Measurements from ENCODE around the gene CSF1R.
A peak's percentile ranks its signal among the peaks of the same experiment; 100 is the strongest.

Gene CSF1R

DNA sequence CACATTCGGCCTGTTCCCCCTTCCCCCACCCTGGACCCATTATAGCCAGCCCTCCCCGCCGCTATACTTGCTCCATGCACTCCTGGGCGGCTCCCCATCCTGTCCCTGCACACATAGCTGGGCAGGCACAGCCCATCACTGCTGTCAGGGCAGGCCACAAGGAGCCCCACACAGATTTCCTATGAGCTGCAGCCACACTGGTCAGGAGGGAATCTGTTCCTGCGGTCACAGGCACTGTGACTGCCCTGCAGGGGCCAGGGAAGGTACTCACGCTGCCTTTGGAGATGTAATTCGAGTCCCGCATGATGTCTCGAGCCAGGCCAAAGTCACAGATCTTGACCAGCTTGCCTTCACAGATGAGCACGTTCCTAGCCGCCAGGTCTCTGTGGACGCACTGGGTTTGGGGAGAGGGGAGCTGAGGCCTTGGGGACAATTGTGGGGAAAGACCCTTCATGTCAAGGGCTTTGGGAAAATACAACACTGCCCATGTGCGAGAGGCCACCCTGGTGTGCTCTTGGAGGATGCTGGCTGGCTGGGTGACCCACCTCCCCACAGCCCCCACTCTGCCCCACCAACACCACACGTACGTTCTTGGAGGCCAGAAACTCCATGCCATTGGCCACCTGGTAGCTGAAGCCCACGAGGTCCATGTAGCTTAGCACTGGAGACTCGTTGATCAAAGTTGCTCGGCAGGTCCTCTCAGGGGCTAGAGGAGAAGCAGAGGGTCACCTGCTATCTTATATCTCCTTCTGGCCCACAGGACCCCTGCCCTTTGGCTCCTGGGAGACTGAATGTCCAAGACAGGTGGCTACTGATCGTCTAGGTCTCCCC lies 34.5 kb upstream of the CSF1R start:
- peak; percentile 9 for DNase-seq

DNA sequence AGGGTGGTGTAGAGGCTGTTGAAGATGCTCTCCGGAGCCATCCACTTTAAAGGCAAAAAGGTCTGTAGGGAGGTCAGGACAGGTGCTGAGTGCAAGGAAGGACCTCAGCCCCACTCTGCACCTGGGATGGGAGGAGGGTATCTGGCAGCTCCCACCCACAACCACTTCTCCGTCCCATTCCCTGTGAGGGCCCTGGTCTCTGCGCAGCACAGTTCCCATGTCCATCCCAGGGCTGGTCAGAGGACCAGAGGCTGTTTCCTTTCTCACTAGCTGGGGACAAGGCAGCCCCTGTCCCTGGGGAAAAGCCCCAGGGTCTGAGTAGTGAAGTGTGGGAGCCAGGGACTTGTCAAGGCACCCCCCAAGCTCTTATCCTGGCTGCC lies 33.7 kb upstream of the CSF1R start:
- DNase-seq, result peak; percentile 11

DNA sequence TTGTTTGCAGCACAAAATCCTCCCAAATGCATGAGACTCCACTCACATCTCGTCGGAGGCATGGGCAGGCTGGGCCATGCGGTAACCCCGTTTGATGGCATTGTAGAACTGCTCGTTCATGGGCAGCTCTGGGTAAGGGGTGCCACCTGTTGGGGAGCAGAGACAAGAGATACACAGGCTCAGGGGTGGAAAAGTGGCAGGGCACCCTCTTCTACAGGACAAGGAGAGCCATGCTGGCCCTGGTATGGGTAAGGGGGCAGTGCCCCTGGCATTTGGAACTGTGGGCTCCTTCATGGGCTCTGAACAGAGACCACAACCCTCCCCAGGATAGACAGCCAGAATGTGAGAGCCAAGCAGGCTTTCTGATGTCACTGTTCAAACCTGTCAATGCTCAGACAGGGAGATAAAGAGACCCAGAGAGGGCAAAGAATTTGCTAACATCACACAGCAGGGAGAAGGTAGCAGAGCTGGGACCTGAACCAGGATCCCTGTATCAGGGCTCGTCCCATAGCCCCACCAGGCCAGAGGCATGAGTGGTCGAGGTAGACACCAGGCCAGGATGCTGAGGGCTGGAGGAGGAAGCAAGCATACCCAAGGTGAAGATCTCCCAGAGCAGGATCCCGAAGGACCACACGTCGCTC lies 33.2 kb upstream of the CSF1R start:
- peak; percentile 25 for DNase-seq

DNA sequence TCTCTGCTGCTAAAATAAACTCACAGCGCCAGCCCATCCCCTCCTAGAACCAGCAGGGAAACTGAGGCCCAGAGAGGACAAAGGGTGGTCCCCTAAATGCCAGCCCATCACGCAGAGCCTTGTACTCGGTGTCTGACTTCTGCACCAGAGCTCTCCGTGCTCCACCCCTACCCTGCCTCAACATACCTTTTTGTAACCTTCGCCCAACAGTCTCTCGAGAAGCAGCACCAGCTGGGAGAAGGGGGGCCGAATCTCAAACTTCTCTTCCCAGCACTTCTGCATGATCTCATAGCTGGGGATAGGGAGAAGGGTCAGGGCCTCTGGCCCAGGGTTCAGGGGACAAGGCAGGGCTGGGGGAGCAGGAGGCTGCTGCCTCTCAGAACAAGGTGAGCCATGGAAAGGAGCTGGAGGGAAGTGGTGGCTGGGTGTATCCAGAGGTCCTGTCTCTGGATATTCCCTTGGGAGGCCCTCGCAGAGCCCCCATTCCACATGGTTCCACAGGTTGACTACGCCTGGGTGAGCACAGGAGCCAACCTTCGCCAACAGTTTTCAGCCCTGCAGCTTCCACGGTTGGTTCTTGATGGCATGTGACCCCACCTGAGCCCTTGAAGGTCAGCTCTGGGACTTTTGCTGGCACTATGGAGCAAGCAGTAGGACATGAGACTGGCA lies 32.3 kb upstream of the CSF1R start:
- DNase-seq, result peak; percentile 17

DNA sequence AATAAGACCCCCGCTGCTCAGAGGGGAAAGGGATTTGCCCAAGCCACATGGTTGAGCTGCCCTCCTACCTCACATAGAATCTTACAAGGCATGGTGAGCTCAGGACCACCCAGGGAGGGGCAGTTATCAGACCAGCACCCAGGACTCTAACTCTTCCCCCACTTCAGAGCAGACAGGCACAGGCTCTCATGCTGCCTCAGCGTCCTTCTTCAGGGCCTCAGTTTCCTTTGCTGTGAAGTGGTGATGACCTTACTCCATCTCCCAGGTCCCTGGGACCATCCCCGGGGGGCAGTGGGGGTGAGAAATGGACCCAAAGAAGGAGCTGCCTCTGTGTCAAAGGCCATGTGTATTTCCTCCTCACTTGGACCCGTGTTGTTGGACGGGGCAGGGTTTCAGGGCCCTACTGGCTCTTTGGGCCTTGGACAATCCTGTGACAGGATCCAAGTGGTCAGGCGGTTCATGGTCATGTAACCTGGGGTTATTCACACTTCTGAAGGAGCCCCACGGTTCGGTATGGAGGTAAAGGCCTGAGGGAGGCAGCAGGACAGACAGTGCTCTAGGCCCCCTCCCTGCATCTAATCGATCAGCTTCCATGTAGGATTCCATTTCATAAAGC lies 31.7 kb upstream of the CSF1R start:
- DNase-seq, result peak; percentile 17

DNA sequence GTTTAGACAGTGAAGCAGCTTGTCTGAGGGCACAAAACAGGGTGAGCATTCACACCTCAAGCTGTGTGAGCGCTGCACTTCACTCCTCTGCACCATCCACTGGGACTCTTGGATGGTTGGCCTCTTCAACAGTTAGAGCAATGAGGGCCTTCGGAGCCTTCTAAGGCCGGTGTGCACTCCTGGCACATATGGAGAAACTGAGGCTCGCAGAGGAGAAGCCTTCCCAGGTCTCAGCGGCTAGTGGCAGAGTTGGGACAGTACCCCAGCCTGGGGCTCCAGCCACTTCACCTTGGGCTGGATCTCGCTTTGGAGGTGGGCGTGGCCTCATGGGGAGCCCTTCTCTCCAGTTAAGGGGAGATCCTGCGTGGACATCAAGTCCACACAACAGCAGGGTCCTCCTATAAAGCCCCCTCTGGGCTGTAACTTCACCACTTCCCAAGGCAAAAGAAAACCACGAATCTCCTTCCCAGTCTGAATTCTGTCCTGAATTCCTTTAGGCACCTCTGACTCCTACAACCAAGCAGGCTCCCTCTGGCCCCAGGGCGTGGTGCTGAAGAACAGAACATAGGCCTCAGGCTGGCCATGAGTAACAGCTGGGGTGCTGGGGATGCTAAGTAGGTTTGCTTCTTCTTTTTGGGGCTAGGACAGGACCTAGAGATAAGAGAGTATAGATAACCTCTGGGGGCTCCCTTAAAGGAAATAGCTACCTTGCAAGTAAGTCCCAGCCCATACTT lies 30.5 kb upstream of the CSF1R start:
- peak; percentile 13 for DNase-seq

GRCh38 chr5:150114773-150115408 lies 28.5 kb upstream of the CSF1R start:
- peak; percentile 7 for DNase-seq

DNA sequence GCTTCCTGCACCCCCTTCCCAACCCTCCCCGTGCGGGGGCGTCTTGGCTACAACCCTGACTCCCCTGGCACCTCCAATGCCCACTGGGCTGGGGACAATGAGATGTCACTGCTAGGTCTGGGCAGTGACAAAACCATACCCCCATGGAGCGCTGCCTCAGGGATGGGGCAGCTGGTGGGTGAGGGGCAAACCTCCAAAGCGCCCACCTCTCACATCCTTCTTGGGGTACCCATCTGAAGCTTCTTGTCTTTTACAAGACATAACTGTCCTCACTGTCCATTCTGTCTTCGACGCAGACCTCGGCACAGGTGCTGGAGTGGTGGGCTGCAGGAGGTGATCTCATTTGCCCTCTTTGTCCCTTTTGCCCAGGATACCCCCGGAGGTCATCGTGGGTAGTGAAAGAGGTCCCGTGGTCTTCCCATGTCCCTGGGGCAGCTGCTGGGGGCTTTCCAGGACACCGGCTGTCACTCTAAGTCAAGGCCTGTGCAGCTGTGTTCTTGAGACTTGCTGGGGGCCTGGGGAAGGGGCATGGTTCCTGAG lies 27.8 kb upstream of the CSF1R start:
- peak; percentile 14 for DNase-seq

DNA sequence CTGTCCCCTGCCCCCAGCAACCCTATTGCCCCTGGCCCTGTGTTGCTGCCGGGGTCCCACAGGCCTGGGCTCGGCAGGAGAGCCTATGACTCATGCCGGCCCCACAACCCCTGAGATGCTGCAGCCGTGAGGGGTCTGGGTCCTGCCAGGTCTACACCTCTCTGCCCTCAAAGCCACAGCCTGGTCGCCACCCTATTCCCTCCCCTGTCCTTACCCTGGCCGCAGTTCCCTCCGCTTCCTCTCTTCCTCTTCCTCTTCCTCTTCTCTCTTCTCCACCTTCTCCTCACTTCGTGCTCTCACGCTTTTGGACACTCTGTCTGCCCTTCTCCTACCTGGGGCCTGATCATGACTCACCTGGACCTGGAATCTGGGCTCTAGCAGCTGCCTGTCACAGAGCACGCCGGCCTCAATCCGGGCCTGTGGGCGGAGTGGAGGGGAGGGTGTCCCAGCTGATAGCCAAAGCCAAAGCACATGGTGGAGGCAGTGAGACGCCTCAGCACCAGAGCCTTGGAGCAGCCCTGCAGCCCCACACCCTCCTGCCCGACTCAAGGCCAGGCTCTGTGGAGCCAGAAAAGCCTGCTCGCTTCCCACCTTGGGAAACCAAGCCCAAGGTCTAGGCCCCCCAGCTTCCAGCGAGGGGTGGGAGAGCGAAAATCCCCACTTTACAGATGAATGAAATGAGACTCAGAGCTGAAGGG lies 26.8 kb upstream of the CSF1R start:
- peak; percentile 28 for DNase-seq

DNA sequence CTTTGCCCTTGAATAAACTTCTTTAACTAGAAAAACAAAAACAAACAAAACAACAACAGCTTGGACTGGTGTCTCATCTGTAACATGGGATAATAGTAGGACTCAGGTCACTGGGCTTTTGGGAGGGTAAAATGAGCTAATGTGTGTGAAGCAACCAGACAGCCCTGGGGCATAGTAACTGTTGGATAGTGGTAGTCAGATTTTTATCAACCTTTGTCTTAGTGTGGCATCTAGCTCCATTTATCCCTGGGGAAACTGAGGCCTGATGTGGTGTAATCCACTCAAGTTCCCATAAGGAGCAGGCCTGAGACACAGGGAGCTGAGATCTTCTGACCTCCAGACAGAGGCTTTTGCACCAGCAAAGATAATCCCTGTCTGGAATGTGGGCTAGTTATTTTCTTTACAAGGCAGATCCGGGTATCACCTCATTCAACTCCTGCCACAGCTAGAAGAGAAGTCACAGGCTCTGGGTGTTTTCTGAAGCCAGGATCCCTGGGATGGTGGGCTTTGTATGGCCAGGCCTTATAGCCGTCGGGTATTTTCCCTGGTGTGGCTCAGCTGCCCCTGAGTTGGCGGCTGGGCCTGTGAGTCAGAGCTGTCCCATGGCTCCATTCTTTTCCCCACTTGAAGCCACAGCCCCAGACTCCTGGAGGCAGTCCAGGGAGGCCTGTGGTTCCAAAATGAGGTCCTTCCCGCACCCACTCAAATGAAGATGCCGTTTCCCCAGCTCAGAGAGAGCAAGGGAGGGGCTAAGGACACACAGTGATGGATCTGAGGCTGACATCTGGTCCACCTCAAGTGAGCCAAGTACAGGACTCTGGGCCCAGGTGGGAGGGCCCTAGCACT lies 26.1 kb upstream of the CSF1R start:
- DNase-seq, result no peak

GRCh38 chr5:150111122-150111521 lies 24.8 kb upstream of the CSF1R start:
- no peak for DNase-seq

- no peak for DNase-seq
Measured at GRCh38 chr5:150109921-150110320, 23.6 kb upstream of the CSF1R start.

GRCh38 chr5:150108711-150109514 lies 22.6 kb upstream of the CSF1R start:
- no peak for DNase-seq

- DNase-seq, result no peak
Measured at GRCh38 chr5:150107909-150108447, 21.6 kb upstream of the CSF1R start.

GRCh38 chr5:150106674-150107426 lies 20.5 kb upstream of the CSF1R start:
- DNase-seq, result no peak

- DNase-seq, result no peak
Measured at GRCh38 chr5:150105928-150106615, 19.7 kb upstream of the CSF1R start.

DNA sequence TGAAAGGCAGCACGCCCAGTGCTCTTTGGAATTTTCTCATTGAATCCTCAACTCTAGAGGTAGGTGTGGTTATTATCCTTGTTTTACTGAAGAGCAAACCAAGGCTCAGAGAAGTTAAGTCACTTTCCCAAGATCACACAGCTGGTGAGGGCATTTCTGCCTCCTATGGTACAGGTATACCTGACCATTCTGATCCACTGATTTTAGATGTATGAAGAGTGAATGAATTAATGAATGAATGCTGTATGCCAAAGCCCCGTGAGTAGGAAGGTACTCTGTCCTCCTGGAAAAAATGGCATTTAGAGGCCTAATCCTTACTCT lies 18.2 kb upstream of the CSF1R start:
- no peak for DNase-seq
